Activated effector memory CD4-positive, alpha-beta T cell treated with Interleukin-2 at 50 U/mL for 16 hours (primary cell): ENCODE data around the gene MSANTD2.

Experiments used
- DNase-seq: peaks from one replicate; pipeline ENCODE4 v3.0.0-alpha.2; 2020

MSANTD2 gene

DNA sequence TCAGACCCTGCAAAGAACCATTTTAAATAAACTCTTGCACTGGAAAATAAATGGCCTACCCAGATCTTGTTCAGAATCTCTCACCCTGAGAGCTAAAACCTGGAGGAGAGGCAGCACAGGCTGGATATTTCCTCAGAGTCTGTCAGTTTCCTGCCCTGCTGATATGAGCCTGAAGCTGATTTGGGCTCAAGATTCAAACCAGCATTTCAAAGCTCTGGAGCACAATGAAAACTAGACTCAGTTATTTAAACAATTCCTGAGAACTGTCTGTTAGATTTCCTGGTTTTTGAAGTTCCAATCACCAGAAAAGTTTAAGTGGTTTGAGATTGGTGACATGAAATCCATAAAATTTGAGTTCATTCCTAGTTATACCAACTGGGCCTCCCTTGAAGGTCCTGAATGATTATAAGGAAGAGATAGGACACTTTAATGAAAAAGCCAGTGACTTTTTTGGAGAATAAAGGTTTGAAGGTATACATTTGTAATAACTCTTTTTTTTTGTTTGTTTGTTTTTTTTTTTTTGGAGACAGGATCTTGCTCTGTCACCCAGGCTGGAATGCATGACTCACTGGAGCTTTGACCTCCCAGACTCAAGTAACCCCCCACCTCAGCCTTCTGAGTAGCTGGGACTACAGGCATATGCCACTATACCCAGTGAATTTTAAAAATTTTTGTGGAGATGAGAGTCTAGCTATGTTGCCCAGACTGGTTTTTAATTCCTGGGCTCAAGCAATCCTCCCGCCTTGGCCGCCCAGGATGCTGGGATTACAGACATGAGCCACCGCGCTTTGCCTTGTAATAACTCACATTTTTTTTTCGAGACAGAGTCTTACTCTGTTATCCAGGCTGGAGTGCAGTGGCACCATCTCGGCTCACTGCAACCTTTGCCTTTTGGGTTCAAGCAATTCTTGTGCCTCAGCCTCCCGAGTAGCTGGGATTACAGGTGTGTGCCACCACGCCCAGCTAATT is 30.1 kb downstream of the MSANTD2 start:
- no peak for DNase-seq

DNA sequence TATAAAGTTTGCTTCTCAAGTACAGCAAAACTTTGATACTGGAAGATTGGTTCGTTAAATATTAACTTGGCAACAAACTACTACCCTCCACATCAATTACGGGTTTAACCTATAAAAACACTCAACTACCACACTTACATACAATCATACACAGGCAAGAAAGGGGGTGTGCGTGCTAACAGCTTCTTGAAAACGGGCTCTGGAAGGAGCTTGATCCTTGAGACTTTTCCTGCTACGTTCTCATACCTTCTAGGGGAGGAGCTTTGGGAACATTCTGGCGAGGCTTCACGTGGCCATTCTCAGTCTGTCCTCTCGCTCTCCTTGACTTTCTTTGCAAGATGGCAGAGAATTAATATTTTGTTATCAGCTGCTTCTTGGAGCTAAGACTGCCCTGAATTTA is 31.3 kb downstream of the MSANTD2 start:
- no peak for DNase-seq

DNA sequence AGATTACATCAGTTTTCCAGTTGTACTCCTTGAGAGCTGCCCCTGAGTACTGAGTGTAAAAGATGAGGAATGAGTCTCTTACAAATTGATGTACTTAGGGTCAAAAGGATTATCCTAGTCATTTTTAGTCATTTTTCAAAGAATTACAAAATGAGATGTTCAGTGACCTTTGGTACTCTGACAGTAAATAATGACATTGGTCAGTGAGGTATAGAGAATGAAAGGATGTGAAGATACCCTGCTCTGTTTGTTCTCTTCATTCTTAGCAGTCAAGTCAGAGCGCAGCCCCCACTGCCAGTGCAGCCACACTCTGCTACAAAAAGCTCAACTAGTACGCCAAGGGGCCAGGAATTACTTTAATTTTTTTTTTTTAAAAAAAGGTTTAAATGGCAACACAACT is 34.0 kb downstream of the MSANTD2 start:
- DNase-seq: no peak

DNA sequence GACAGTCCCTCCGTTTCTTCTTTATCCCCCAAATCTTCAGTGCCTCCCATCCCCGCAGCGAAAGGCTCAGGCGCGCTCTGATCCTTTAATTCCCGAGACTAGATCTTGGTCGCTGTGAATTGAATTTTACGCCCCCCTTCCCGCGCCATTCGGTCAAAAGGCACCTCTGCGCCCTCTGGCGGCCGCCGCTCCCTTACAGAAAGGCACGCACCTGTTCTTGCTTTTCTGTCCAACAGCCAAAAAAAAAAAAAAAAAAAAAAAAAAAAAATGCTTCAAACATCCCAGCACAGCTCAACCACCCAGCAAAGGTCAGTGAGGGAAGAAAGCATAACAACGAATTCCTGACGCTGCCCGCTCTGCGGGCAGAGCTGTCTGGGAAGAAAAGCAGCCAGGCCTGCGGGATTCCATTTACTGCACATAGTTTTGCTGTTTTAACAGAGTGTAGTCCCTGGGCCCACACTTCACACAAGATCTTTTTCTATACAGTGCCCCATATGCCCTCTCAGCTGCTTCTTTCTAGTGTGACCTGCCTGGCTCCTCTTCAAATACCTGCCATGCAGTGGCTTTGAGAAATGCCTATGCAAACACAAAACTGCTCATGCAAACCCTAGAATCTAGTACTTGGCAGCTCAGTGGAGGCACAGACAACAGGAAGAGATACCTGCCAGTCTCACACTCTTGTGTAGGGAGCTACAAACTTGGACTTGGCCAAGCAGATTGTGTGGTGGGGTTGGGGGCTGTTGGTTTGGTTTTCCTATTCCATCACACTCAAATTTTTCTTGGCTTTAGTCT is 36.9 kb downstream of the MSANTD2 start:
- DNase-seq: peak; percentile 77

DNA sequence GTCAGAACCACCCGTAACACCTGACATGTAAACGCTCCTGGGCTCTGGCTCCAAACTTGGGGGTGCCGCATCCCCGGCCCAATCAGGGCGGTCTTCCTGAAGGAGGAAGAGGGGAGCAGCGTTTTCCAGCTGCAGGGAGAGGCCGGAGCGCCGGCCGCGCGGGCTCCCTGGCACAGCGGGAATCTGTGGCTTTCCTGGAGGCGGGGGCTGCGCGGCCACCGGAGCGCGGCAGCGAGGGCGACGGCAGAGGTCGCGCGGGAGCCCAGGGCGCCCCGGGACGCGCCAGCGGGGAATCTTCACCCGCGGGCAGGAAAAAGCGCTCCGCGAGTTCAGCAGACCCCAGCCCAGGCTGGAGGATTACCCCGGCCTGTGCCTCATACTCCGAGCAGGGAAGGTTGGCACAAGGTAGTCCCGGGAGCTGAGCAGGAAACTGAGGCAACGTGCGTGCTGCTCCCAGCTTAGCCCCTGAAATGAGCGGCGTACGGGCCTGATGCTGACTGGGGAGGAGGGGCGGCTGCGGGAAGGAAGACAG is 37.5 kb downstream of the MSANTD2 start:
- DNase-seq: no peak

DNA sequence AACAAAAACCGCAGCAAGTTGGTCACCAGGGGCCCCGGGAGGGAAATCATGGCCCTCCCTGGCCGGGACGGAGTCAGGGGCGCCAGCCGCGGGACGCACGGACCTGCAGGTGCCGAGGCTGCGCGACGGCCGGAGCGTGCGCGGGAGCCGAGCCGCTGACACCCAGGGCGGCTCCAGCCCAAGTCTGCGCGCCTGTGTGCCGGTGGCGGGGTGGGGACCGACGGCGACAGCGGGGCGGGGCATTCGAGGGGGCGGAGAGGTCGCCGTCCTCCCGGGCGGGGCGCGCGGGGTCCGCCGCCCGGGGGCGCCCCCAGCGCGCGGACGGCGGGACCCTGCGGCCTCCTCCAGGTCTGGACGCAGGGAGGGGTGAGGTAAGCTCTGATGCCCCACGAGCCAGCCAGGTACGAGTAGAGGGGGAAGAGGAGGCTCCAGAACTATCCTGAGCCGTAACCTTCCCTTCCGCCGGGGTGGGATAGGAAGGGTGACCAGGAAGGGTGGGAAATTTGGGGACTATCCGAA is 38.0 kb downstream of the MSANTD2 start, which contains the start of gene ESAM:
Gene ESAM (minus strand): TSS at position 186 of the 519 bp plus-strand sequence. CDS start 136 bp downstream, at position 50.
- DNase-seq: peak; percentile 62

DNA sequence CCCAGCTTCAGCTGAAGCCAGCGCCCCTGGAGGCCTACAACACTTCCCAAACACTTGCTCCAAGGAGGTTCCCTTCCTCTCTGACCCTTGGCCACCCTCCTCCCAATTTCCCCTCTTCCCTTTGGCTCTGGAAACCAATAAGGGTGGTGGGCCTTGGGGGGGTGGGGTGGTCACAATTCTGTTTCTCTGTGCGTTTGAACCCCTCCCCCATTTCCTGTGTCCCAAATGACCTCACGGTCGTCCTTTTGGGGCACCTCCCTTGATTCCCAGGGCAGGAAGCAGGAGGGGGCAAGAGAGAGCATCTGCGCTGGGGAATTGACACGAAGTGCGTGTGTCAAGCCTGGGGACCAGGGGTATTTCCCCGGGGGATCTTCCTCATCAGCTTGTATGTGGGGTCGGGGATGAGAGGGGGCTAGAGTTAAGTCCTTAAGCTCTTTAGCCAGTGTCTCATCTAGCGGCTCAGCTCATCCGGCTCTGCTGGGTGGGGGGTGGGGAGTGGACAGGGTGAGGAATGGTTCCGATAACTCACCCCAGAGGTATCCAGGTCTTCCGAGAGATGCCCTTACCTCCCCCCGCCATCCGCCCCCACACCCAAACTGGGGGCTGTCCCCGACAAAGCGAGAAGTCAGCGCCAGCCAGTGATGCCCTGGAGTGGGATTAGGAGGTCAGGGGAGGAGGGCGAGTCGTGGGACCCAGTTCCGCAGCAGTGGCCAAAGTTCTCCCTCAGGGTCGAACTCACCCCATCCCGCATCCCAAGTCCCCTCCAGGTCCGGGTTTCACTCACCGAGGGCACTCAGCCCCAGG is 38.7 kb downstream of the MSANTD2 start:
- no peak for DNase-seq

DNA sequence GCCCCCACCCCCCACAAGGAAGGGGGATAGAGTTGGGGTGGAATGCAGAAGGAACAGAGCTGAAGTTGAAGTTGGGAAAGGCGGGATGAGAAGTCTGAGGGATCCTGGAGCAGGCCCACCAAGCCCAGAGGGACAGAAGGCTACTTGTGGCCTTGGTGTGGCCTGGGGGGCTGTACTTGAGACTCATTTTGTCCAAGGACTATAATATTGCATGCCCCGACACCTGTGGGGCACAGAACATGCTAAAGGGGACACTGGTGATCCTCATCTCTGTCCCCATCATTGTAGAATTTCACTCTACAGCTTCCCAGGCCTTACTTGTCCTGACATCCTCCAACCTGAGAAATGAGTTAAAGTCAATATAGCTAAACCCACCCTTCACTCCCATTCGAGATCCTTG is 39.4 kb downstream of the MSANTD2 start:
- no peak for DNase-seq

DNA sequence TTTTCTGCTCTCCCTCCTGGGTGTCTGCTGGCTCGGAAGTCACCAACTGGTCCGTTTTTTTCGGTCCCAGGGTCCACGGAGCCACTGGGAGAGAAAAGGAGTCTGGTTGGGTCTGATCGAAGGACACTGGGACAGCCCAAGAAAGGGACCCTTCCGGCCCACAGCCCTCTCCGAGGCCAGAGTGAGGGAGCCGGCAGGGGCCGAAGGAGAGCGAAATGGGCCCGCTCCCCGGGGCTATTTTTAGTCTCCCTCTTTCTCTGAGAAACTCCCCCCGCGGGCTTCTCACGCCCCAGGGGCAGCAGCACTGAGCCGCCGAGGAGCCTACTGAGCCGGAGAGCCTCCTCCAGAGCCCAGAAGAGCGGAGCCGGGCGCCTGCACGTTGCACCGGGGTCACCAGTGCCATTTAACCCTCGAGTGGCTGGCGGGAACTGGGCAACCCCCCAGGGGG is 40.0 kb downstream of the MSANTD2 start:
- no peak for DNase-seq

DNA sequence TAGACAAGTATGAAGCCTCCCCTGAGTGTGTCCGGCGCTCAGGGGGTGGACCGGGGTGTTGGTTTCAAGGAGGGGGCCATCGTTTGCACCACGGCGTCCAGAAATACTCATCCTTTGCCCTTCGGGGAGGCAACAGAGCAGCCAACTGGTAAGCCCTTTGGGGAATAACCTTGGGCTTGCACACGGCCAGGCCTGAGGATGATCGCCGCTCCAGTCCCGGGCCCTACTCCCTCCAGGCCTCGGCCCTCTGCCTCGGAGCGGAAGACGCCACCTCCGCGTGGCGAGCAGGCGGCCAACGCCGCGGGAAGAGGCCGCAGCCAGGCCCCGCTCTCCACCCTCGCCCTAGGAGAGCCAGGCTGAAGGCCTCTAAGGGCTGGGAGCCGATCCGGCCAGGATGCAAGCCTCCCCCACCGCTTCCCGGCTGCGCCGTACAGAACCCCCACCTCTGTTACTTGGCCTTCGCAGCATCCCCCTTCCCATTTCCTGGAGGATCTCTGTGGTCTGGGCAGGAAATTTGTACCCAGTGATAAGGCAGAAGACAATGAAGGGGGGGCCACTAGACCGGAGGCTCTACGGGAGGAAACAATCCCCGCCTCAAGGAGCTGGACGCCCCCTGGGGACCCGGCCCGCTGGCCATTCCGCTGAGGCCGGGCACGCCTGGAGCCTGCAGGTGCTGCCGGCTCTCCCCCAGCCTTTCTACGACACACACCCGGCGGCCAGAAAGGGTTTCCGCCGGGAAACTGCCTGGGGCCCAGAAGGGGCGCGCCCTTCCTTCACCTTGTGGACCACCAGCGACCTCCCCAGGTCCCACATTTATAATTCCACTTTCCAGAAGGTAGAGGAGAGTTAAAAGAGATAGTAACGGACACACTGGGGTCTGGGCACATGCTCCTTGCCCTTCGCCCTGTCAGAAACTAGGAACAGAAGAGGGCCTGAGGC is 40.7 kb downstream of the MSANTD2 start:
- DNase-seq: no peak

DNA sequence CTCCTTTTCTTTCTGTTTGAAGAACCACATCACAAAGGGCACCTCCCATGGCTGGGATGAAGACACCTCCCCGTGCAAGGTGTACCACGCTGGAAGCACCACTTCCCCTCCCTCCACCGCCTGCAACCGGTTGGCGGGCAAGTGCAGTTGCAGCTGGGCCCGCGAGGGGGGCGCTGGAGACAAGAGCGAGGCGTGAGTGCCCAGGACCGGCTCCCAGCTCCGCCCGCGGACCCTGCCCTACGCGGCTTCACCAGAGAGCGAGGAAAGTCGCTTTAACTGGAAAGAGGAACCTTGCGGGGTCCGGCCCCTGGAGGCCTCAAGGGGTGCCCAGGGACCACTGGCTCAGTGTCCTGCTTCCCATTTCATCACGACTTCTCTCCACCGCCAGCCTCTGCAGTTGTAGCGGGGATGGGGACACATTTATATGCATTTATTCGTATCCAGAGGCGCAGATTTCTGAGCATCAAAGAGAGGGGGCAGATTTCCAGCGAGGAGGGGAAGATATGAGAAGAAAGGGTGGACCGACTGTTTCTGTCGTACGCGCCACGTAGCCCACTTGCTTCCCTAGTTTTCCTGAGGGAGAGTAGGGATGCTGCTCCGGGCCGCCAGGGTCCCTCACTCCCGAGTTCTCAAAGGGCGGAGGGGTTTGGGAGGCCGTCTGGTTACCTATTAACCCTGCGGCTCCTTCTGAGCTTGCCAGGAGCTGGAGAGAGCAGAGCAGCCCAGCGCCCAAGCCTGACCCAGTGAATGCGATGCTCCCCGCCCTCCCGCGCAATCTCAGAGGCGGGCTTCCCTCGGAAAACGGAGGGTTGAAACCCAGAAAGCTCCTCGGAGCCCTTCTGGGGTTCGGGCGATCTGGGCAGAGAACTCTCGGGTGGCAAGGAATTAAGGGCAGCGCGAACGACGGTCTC is 41.6 kb downstream of the MSANTD2 start:
- DNase-seq: peak; percentile 57

DNA sequence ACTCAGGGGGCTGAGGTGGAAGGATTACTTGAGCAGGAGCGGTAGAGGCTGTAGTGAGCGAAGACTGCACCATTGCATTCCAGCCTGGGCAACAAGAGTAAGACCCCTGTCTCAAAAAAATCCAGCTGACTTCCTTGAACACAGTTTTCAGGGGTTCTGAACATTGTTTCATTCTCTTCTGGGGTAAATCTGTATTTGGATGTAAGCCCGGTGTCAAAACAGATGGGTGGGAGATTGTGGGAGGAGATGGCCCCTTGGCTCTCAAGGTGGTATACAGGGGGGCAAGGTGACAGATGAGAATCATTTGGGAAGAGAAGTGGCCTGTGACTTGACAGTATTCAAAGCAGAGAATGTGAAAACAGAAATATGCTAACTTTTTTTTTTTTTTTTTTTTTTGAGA is 42.9 kb downstream of the MSANTD2 start:
- no peak for DNase-seq

DNA sequence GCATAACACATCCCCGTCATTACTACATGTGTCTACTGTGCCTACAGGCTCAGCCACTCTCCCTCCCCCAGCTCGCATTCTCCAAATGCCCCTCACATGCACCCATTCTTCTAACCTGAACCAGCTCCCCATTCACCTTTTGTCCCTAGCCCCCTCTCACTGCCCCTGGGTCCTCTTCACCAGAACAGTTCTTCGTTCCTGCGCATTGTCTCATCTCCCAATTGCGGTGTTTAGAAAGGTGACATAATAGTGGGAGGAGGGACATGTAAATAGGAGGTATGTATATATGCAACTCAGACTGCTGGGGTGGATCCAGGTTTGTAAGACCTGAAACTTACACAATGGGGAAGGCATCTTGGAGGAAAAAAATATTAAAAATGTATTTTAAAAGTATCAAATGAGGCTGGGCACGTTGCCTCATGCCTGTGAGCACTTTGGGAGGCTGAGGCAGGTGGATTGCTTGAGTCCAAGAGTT is 43.4 kb downstream of the MSANTD2 start:
- no peak for DNase-seq

DNA sequence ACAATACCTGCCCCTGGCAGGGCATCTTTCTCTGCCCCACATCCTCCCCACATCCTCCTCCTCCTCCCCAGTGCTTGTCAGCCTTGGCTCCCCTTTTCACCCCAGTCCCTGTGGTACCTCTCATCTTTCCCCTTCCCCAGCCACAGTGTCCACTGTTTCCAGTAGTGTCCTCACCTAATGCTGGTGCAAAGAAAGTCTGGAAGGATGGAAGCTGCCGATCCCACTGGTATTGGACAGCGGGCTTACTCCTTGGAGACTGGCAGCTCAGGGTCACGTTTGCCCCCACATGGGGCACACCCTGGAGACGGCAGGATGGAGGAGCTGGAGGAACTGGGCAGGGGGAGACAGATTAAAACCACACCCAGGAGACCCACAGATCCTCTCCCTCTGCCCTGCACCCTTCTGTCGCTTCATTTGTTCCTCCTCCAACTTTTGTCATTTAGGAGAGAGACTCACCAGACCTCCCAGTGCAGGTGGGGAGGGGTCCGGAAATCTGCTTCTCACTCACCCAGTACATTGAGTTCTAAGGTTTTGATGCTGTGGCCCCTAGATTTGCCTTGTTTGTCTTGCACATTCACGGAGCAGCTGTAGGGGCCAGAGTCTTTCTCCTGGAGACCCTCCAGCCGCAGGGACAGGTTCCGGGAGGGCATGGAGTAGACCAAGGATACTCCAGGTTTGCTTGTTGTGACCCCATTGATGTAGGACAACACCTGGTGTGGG is 44.0 kb downstream of the MSANTD2 start:
- no peak for DNase-seq

DNA sequence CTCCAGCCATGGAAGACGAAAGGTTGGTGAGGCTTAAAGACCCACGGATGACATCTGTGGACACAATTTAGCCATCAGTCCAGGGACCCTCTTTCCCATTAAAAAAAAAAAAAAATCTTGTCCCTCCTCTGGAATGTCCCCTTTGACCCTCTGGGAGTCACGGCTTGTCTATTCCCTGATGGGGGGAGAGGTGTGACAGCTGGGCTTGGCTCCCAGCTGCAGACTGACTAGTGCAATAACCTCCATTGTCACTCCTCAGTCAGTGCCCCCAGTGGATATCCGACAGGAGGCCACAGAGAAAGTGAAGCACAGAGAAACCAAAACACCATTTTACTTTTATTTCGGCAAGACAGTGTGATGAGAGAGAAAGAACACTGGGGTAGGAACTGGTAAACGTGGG is 45.5 kb downstream of the MSANTD2 start:
- no peak for DNase-seq

DNA sequence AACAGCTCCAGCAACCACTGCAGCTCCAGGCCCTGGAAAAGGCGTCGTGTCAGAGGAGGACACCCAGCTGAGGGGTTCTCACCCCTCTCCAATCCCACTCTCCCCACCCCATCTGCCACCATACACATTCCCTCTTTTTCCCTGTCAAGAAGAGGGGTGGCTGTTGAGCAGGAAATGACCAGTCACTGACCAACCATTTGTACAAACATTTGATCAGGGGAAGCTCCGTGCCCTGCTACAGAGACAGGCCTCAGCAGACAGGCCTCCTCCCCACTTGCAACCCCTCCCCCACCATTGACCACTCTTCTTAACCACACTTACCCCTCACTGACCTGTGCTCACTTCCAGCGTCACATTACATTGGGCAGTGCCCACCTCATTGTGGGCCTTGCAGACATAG is 45.9 kb downstream of the MSANTD2 start:
- no peak for DNase-seq

DNA sequence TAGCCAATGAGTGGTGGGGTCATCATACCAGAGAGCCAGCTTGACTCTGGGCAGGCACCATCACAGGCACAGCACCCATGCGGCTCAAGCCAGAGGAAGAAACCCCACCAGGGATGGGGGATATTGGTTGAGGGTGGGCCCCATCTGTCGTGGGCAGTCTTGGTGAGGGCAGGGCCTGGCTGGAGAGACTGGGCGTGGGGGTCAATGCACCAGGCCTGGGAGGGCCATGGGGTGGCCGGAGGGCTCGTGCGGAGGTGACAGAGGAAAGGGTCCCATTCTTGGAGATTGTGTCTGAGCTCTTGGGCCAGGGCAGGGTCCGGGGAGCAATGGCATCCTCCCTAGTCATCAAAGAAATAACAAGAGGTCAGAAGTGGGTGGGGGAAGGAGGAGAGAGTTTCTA is 46.6 kb downstream of the MSANTD2 start:
- no peak for DNase-seq

DNA sequence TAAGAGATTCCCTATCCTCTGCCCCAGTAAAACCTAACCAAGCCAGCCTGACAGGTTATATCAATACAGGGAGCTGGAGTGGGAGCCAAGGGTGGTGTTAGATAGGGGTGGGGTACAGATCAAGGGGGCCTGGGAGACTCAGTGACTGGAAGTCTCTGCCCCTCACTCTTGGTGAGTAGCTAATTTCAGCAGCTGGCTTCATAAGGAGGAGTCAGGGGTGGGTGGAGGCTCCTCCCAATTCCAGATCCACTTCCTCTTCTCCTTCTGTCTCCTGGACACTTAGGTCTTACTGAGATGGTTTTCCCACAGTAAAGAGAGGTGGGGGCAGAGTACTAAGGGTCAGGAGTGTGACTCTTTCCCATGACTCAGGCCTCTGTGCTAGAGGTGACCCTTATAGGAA is 47.0 kb downstream of the MSANTD2 start:
- no peak for DNase-seq

DNA sequence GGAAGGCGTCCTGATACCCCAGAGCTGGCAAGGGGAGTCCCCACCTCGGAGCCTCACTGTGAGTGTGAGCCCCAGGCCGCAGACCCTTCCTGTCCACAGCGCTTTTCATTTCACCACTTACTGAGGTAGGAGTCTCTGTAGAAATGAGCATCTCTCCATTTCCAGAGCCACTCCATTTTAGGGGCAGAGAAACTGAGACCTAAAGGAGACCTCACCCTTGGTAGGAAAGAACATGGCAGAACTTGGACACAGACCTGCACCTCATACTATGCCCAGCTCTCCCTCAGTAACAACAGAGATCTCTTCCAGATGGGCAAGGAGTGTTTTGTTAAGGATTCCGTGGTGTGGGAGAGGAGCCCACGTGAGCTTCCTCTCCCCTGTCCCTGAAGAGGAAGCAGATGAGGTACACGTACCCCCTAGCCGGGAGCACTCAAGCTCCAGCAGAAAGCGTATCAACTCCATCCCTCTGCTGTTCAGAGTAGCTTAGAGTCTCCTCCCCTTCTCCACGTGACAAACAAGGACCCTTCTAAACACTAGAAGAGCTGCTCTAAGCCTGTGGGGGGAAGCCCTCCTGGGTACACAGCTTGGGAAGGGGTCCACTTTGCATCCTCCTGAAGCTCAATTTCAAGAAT is 47.6 kb downstream of the MSANTD2 start:
- no peak for DNase-seq
